ENCODE measurements around the gene THNSL1. TPM values are rescaled to one million over a fixed set of nuclear protein-coding genes. Genes with fewer than 3 reads are reported as not detected.

Gene THNSL1
- total RNA-seq, 1 experiment from 2014 or later: 5.5 TPM

DNA sequence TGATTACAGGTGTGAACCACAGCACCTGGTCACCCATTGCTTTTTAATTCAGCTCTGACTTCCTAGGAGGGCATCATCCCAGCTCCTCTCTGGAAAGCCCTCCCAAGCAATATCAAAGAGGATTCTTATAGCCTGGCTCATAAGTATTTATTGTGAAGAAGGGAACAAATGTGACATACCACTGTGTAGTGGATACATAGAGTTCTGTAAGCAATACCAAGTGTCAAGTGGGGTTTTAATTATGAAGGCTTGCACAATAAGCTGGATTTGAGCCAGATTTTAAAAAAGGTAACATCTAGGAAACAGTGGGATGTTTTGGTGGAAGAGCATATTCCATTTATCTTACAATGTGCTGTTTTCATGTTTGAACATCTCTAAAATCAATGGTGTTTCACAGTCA, 45.0 kb upstream of the THNSL1 start (continued):
- no peak for TF ChIP-seq ZNF121 (CRISPR knock-in tag; IDR thresholded peaks at IDR 0.05)
- TF ChIP-seq, protein P1, sequence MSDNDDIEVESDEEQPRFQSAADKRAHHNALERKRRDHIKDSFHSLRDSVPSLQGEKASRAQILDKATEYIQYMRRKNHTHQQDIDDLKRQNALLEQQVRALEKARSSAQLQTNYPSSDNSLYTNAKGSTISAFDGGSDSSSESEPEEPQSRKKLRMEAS (CRISPR knock-in tag; IDR thresholded peaks at IDR 0.05): no peak
- TF ChIP-seq NR1H2 (CRISPR knock-in tag; IDR thresholded peaks at IDR 0.05): no peak
- TF ChIP-seq SMAD3 (CRISPR knock-in tag; IDR thresholded peaks at IDR 0.05; ENCODE audit: borderline replicate concordance): no peak
- no peak for TF ChIP-seq NR3C1 (CRISPR knock-in tag; conservative IDR thresholded peaks at IDR 0.05; ENCODE audit: low read depth)
- no peak for TF ChIP-seq ZNF423 (CRISPR knock-in tag; IDR thresholded peaks at IDR 0.05)
- no peak for TF ChIP-seq ESRRA (CRISPR knock-in tag; IDR thresholded peaks at IDR 0.05; ENCODE audit: borderline replicate concordance)
- TF ChIP-seq RELA (CRISPR knock-in tag; IDR thresholded peaks at IDR 0.05; ENCODE audit: borderline replicate concordance): no peak
- TF ChIP-seq, protein P2, sequence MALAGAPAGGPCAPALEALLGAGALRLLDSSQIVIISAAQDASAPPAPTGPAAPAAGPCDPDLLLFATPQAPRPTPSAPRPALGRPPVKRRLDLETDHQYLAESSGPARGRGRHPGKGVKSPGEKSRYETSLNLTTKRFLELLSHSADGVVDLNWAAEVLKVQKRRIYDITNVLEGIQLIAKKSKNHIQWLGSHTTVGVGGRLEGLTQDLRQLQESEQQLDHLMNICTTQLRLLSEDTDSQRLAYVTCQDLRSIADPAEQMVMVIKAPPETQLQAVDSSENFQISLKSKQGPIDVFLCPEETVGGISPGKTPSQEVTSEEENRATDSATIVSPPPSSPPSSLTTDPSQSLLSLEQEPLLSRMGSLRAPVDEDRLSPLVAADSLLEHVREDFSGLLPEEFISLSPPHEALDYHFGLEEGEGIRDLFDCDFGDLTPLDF (CRISPR knock-in tag; IDR thresholded peaks at IDR 0.05): no peak
- TF ChIP-seq ZNF263 (CRISPR knock-in tag; IDR thresholded peaks at IDR 0.05; ENCODE audit: low read depth): no peak
- TF ChIP-seq, protein P3, sequence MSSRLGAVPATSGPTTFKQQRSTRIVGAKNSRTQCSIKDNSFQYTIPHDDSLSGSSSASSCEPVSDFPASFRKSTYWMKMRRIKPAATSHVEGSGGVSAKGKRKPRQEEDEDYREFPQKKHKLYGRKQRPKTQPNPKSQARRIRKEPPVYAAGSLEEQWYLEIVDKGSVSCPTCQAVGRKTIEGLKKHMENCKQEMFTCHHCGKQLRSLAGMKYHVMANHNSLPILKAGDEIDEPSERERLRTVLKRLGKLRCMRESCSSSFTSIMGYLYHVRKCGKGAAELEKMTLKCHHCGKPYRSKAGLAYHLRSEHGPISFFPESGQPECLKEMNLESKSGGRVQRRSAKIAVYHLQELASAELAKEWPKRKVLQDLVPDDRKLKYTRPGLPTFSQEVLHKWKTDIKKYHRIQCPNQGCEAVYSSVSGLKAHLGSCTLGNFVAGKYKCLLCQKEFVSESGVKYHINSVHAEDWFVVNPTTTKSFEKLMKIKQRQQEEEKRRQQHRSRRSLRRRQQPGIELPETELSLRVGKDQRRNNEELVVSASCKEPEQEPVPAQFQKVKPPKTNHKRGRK (CRISPR knock-in tag; IDR thresholded peaks at IDR 0.05; ENCODE audit: borderline replicate concordance): no peak
- TF ChIP-seq NFE2L1 (CRISPR knock-in tag; IDR thresholded peaks at IDR 0.05): no peak
- TF ChIP-seq ZBTB21 (CRISPR knock-in tag; IDR thresholded peaks at IDR 0.05; ENCODE audit: borderline replicate concordance): no peak

DNA sequence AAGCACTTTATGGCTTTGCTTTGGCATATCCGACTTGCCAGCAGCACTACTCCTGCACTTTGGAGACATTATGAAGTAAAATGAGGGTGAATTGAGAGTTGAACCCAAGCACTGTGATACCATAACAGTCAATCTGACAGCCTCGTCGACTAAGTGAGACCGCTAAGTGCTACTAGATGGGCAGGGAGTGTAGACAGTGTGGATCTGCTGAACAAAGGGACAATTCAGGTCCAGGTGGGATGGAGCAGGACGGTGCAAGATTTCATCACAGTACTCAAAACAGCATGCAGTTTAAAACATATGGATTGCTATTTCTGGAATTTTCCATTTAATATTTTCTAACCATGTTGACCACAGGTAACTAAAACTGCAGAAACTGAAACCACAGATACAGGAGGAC, 43.2 kb upstream of the THNSL1 start:
- Mint-ChIP-seq H3K4me3 (no peak overlapping the region), H3K9me3 (no peaks in the 10 kb centered on the region), H3K4me1 (no peaks in the 10 kb centered on the region), H3K36me3 (no peaks in the 10 kb centered on the region), H3K27ac (no peak overlapping the region), H3K27me3 (ENCODE audit: low read depth) (no peaks in the 10 kb centered on the region)
- POLR2A ChIA-PET: no interaction called here
- ATAC-seq: no peak
- CTCF ChIA-PET: no interaction called here
- no peak for TF ChIP-seq NR3C1 (CRISPR knock-in tag; conservative IDR thresholded peaks at IDR 0.05; ENCODE audit: low read depth)
- TF ChIP-seq, protein P2 (CRISPR knock-in tag; IDR thresholded peaks at IDR 0.05): no peak
- no peak for TF ChIP-seq SP1 (CRISPR knock-in tag; conservative IDR thresholded peaks at IDR 0.05)
- TF ChIP-seq, protein P4, sequence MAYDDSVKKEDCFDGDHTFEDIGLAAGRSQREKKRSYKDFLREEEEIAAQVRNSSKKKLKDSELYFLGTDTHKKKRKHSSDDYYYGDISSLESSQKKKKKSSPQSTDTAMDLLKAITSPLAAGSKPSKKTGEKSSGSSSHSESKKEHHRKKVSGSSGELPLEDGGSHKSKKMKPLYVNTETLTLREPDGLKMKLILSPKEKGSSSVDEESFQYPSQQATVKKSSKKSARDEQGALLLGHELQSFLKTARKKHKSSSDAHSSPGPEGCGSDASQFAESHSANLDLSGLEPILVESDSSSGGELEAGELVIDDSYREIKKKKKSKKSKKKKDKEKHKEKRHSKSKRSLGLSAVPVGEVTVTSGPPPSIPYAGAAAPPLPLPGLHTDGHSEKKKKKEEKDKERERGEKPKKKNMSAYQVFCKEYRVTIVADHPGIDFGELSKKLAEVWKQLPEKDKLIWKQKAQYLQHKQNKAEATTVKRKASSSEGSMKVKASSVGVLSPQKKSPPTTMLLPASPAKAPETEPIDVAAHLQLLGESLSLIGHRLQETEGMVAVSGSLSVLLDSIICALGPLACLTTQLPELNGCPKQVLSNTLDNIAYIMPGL (CRISPR knock-in tag; IDR thresholded peaks at IDR 0.05): no peak
- TF ChIP-seq NFE2L1 (CRISPR knock-in tag; IDR thresholded peaks at IDR 0.05): no peak
- TF ChIP-seq SMAD3 (CRISPR knock-in tag; IDR thresholded peaks at IDR 0.05; ENCODE audit: borderline replicate concordance): no peak
- no peak for TF ChIP-seq FOXJ3 (CRISPR knock-in tag; IDR thresholded peaks at IDR 0.05; ENCODE audit: borderline replicate concordance)
- TF ChIP-seq ZNF138 (CRISPR knock-in tag; conservative IDR thresholded peaks at IDR 0.05): no peak
- TF ChIP-seq TP53 (CRISPR knock-in tag; IDR thresholded peaks at IDR 0.05): no peak
- no peak for TF ChIP-seq EMX1 (CRISPR knock-in tag; IDR thresholded peaks at IDR 0.05)
- no peak for TF ChIP-seq NFYB (CRISPR knock-in tag; conservative IDR thresholded peaks at IDR 0.05; ENCODE audit: low read depth)
- DNase-seq (ENCODE audit: low spot score): no peak

Measured in WTC11 (cell line).